Gastrocnemius medialis (tissue), 4 donors: ENCODE data around the gene IQCE.

Source experiments
- POLR2A ChIP-seq, 2 donors: fragments of 450-650 bp; IDR thresholded peaks; one replicate each; pipeline ENCODE4 v1.6.1; 2017; ENCODE audit warnings: antibody characterized with exemption in 2 of 2, mild to moderate bottlenecking in 2 of 2, moderate library complexity in 2 of 2
- TF ChIP-seq, protein P1 (sequence below), 5 experiments: fragments of 450-650 bp in 3 of 5; fragments of 200-600 bp in 2 of 5; sonication (generic) in 2 of 5; IDR thresholded peaks in 4 of 5; conservative IDR thresholded peaks in 1 of 5; 1 replicate in 4 of 5; 2 replicates in 1 of 5; pipeline ENCODE4 v1.5.1; 2016 to 2019; ENCODE audit warnings: antibody characterized with exemption in 5 of 5, mild to moderate bottlenecking in 3 of 5, moderate library complexity in 3 of 5

DNA sequence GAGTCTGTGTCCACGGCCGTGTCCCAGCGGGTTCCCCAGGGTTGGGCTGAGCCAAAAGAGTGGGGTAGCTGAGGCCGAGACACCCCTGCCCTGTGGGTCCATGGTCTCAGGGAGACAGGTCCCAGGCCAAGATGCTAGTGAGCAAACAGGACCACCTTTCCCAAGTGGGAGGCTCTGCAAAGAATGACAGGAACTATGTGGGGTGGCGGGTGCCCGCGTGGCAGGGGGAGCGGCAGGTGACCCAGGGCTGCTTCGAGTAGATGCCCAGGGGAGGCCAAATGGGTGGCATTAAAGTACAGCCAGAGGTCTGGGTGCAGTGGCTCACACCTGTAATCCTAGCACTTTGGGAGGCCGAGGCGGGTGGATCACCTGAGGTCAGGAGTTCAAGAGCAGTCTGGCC, 91.2 kb downstream of the IQCE start:
- TF ChIP-seq, protein P1, sequence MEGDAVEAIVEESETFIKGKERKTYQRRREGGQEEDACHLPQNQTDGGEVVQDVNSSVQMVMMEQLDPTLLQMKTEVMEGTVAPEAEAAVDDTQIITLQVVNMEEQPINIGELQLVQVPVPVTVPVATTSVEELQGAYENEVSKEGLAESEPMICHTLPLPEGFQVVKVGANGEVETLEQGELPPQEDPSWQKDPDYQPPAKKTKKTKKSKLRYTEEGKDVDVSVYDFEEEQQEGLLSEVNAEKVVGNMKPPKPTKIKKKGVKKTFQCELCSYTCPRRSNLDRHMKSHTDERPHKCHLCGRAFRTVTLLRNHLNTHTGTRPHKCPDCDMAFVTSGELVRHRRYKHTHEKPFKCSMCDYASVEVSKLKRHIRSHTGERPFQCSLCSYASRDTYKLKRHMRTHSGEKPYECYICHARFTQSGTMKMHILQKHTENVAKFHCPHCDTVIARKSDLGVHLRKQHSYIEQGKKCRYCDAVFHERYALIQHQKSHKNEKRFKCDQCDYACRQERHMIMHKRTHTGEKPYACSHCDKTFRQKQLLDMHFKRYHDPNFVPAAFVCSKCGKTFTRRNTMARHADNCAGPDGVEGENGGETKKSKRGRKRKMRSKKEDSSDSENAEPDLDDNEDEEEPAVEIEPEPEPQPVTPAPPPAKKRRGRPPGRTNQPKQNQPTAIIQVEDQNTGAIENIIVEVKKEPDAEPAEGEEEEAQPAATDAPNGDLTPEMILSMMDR (IDR thresholded peaks at IDR 0.05 in 4 of 5, conservative IDR thresholded peaks at IDR 0.05 in 1 of 5): no peak
- no peak for TF ChIP-seq POLR2A (IDR thresholded peaks at IDR 0.05)
